GM21367 (cell line): ENCODE data around the gene SMU1.

Source experiments
- ATAC-seq: cut with Tn5 transposase; IDR thresholded peaks from one replicate; pipeline ENCODE4 v1.9.1; 2021; ENCODE audit not compliant: unreplicated experiment

Gene SMU1

GRCh38 chr9:33046061-33046460 is 30.4 kb downstream of the SMU1 start:
- ATAC-seq: no peak

- ATAC-seq: no peak
Observed at GRCh38 chr9:33044677-33045282, 31.7 kb downstream of the SMU1 start.

GRCh38 chr9:33044162-33044673 is 32.3 kb downstream of the SMU1 start:
- peak; percentile 65 for ATAC-seq

- ATAC-seq: no peak
Observed at GRCh38 chr9:33043671-33044070, 32.8 kb downstream of the SMU1 start.

- ATAC-seq: no peak
Observed at GRCh38 chr9:33042473-33042872, 34.0 kb downstream of the SMU1 start.

- ATAC-seq: no peak
Observed at GRCh38 chr9:33041432-33042188, 34.9 kb downstream of the SMU1 start.

- no peak for ATAC-seq
Observed at GRCh38 chr9:33040792-33041431, 35.6 kb downstream of the SMU1 start.

- no peak for ATAC-seq
Observed at GRCh38 chr9:33032865-33033264, 43.6 kb downstream of the SMU1 start.

GRCh38 chr9:33032292-33032691 is 44.2 kb downstream of the SMU1 start:
- ATAC-seq: no peak

- no peak for ATAC-seq
Observed at GRCh38 chr9:33030285-33030684, 46.2 kb downstream of the SMU1 start.

- no peak for ATAC-seq
Observed at GRCh38 chr9:33029231-33029786, 47.2 kb downstream of the SMU1 start.

GRCh38 chr9:33025572-33026342 is 50.7 kb downstream of the SMU1 start:
- peak; percentile 30 for ATAC-seq

- peak; percentile 91 for ATAC-seq
Observed at GRCh38 chr9:33024966-33025571, 51.4 kb downstream of the SMU1 start, which contains the start of gene DNAJA1. DNAJA1 (plus strand) TSS chr9:33025273; CDS start chr9:33026485, 1,212 bp downstream.

- ATAC-seq: no peak
Observed at GRCh38 chr9:33024126-33024965, 52.1 kb downstream of the SMU1 start.

- no peak for ATAC-seq
Observed at GRCh38 chr9:33023661-33024060, 52.8 kb downstream of the SMU1 start.

GRCh38 chr9:33022755-33023154 is 53.7 kb downstream of the SMU1 start:
- no peak for ATAC-seq

- no peak for ATAC-seq
Observed at GRCh38 chr9:33022303-33022702, 54.2 kb downstream of the SMU1 start.

GRCh38 chr9:33019797-33020196 is 56.7 kb downstream of the SMU1 start:
- no peak for ATAC-seq

GRCh38 chr9:33017283-33018041 is 59.0 kb downstream of the SMU1 start:
- ATAC-seq: no peak
